Ramos (cell line): ENCODE data around the gene JSRP1.

Experiments used
- in situ Hi-C: fragments of 300-500 bp; cut with MboI; formaldehyde crosslinking; loops from one replicate; pipeline ENCODE4 v1.14.3; 2022; ENCODE audit warnings: low sequenced_read_pairs; ENCODE audit not compliant: unreplicated experiment

The JSRP1 gene

GRCh38 chr19:2255982-2256685 lies at the start of gene JSRP1:
JSRP1 (minus strand) TSS chr19:2256417; CDS start chr19:2255314, 1,103 bp downstream.
- in situ Hi-C loops = loop anchor here (10.0 kb wide), 1 partner anchor 379 kb away; no protein-coding TSS in a partner anchor

- in situ Hi-C loops = no loop called here
Observed at GRCh38 chr19:2305452-2306280, 49.4 kb upstream of the JSRP1 start.

- in situ Hi-C loops = no loop called here
Observed at GRCh38 chr19:2303211-2303798, 47.1 kb upstream of the JSRP1 start.

- in situ Hi-C loops = no loop called here
Observed at GRCh38 chr19:2302319-2303210, 46.3 kb upstream of the JSRP1 start.

- in situ Hi-C loops = no loop called here
Observed at GRCh38 chr19:2300533-2300932, 44.3 kb upstream of the JSRP1 start.

GRCh38 chr19:2296141-2296540 lies 39.9 kb upstream of the JSRP1 start:
- in situ Hi-C loops = no loop called here

GRCh38 chr19:2294687-2295335 lies 38.6 kb upstream of the JSRP1 start:
- in situ Hi-C loops = no loop called here

- in situ Hi-C loops = no loop called here
Observed at GRCh38 chr19:2291185-2291751, 35.1 kb upstream of the JSRP1 start.

- in situ Hi-C loops = no loop called here
Observed at GRCh38 chr19:2290441-2291184, 34.4 kb upstream of the JSRP1 start.

GRCh38 chr19:2289714-2290435 lies 33.7 kb upstream of the JSRP1 start:
- in situ Hi-C loops = no loop called here

GRCh38 chr19:2288818-2289713 lies 32.8 kb upstream of the JSRP1 start:
- in situ Hi-C loops = no loop called here

GRCh38 chr19:2288338-2288817 lies 32.2 kb upstream of the JSRP1 start:
- in situ Hi-C loops = no loop called here

- in situ Hi-C loops = no loop called here
Observed at GRCh38 chr19:2287585-2288337, 31.5 kb upstream of the JSRP1 start.

- in situ Hi-C loops = no loop called here
Observed at GRCh38 chr19:2286402-2287140, 30.4 kb upstream of the JSRP1 start.

GRCh38 chr19:2283835-2284507 lies 27.8 kb upstream of the JSRP1 start:
- in situ Hi-C loops = no loop called here
